Adrenal gland (tissue), 5 donors: ENCODE data around the gene SPATA6.

Experiments
- CTCF ChIP-seq, 6 experiments: fragments of 450-650 bp in 4 of 6; fragments of 200-600 bp in 2 of 6; sonication (generic) in 1 of 6; IDR thresholded peaks; 1 replicate in 5 of 6; 2 replicates in 1 of 6; pipeline versions ENCODE4 v1.5.1 to v1.8.0; 2016 to 2021; ENCODE audit warnings: antibody characterized with exemption in 6 of 6, mild to moderate bottlenecking in 2 of 6, moderate library complexity in 1 of 6
- POLR2A ChIP-seq, 2 donors: fragments of 450-650 bp; IDR thresholded peaks; one replicate each; pipeline ENCODE4 v1.6.1; 2017; ENCODE audit warnings: antibody characterized with exemption in 2 of 2, mild to moderate bottlenecking in 2 of 2, moderate library complexity in 1 of 2
- donor health status: DM: no; HTN: no; CAD: no.

GRCh38 chr1:48291421-48291820 is 180.6 kb downstream of the SPATA6 start:
- TF ChIP-seq CTCF (IDR thresholded peaks at IDR 0.05): no peak
- no peak for TF ChIP-seq POLR2A (IDR thresholded peaks at IDR 0.05)
